SK-N-SH (cell line): Measurements from ENCODE around the gene C1QTNF4. TPM values are rescaled to one million over a fixed set of nuclear protein-coding genes. Genes with fewer than 3 reads are reported as not detected.

Experiments
- CTCF ChIA-PET: fragments of 300-600, 350-600 bp; formaldehyde crosslinking; extraction: SDS; loops from one replicate; lab custom pipeline; 2021; lab: Yijun Ruan, JAX
- POLR2A ChIA-PET: fragments of 350-600 bp; sonication (Branson Sonifier 250); formaldehyde crosslinking; extraction: SDS; loops from one replicate; lab custom pipeline; 2020; ENCODE audit warnings: antibody characterized with exemption, inconsistent platforms; lab: Yijun Ruan, JAX
- DNase-seq: peaks from one replicate; pipeline ENCODE4 v3.0.0; 2012
- H2AFZ ChIP-seq: fragments of 200-600 bp; sonication (generic); 2 replicates; pipeline ENCODE4 v1.8.1; 2016; ENCODE audit warnings: antibody characterized with exemption, mild to moderate bottlenecking, low read depth
- H3F3A ChIP-seq: fragments of 200-600 bp; sonication (generic); replicated peaks from 2 replicates; pipeline ENCODE3; 2016; ENCODE audit warnings: antibody characterized with exemption, mild to moderate bottlenecking; ENCODE audit not compliant: insufficient read depth
- H3K27ac ChIP-seq, 2 experiments: fragments of 200-500 bp in 1 of 2; fragments of 200-600 bp in 1 of 2; sonication (Bioruptor generic) in 1 of 2; sonication (generic), shearing (Covaris generic) in 1 of 2; 2 replicates each; pipeline versions ENCODE4 v1.5.1 to v1.6.1; 2014 to 2016; ENCODE audit warnings: low read depth in 2 of 2, inconsistent platforms in 1 of 2, low read length in 1 of 2, mild to moderate bottlenecking in 1 of 2, mixed read lengths in 1 of 2
- H3K27me3 ChIP-seq: fragments of 200-600 bp; sonication (generic), shearing (Covaris generic); 2 replicates; pipeline ENCODE4 v1.6.1; 2016; ENCODE audit warnings: mixed run types; ENCODE audit not compliant: insufficient read depth
- H3K36me3 ChIP-seq, 2 experiments: fragments of 200-500 bp in 1 of 2; fragments of 200-600 bp in 1 of 2; sonication (Bioruptor generic) in 1 of 2; sonication (generic) in 1 of 2; replicated peaks in 1 of 2; 2 replicates each; pipeline versions ENCODE3 to v1.5.1; 2014 to 2016; ENCODE audit warnings: low read length in 1 of 2, mild to moderate bottlenecking in 1 of 2; ENCODE audit not compliant: insufficient read depth in 2 of 2, control insufficient read depth in 1 of 2
- H3K4me1 ChIP-seq, 2 experiments: fragments of 200-500 bp in 1 of 2; fragments of 200-600 bp in 1 of 2; sonication (Bioruptor generic) in 1 of 2; sonication (generic), shearing (Covaris generic) in 1 of 2; 2 replicates each; pipeline versions ENCODE4 v1.5.1 to v1.6.1; 2014 to 2016; ENCODE audit warnings: low read depth in 1 of 2, low read length in 1 of 2, mixed run types in 1 of 2; ENCODE audit not compliant: insufficient read depth in 2 of 2, control insufficient read depth in 1 of 2
- H3K4me2 ChIP-seq: fragments of 200-600 bp; sonication (generic), shearing (Covaris generic); 2 replicates; pipeline ENCODE4 v1.6.1; 2017; ENCODE audit warnings: mixed run types
- H3K4me3 ChIP-seq, 2 experiments: fragments of 200-500 bp in 1 of 2; fragments of 200-600 bp in 1 of 2; sonication (Bioruptor generic) in 1 of 2; sonication (generic), shearing (Covaris generic) in 1 of 2; 2 replicates each; pipeline versions ENCODE4 v1.5.1 to v1.8.1; 2014 to 2016; ENCODE audit warnings: low read depth in 2 of 2, inconsistent platforms in 1 of 2, low read length in 1 of 2, mild to moderate bottlenecking in 1 of 2, mixed read lengths in 1 of 2, moderate library complexity in 1 of 2
- H3K79me2 ChIP-seq: fragments of 200-600 bp; sonication (generic); 2 replicates; pipeline ENCODE4 v1.8.1; 2017; ENCODE audit warnings: mild to moderate bottlenecking; ENCODE audit not compliant: insufficient read depth
- H3K9ac ChIP-seq: fragments of 200-600 bp; sonication (generic); 2 replicates; pipeline ENCODE4 v1.6.1; 2017; ENCODE audit warnings: mixed run types
- H3K9me2 ChIP-seq: fragments of 200-600 bp; sonication (generic); 2 replicates; pipeline ENCODE4 v1.6.1; 2017; ENCODE audit warnings: mixed run types
- H3K9me3 ChIP-seq: fragments of 200-600 bp; sonication (generic); 2 replicates; pipeline ENCODE4 v1.6.1; 2017; ENCODE audit warnings: mixed run types, mild to moderate bottlenecking, moderate library complexity
- H4K20me1 ChIP-seq: fragments of 200-600 bp; sonication (generic); 2 replicates; pipeline ENCODE4 v1.6.1; 2017; ENCODE audit warnings: mild to moderate bottlenecking, mixed run types; ENCODE audit not compliant: insufficient read depth
- FOSL2 ChIP-seq: IDR thresholded peaks from 2 replicates; pipeline ENCODE4 v1.4.0; 2012; ENCODE audit warnings: low read depth, mild to moderate bottlenecking, moderate library complexity, borderline replicate concordance
- FOXM1 ChIP-seq: IDR thresholded peaks from 2 replicates; pipeline ENCODE4 v1.4.0; 2012; ENCODE audit warnings: low read depth, mild to moderate bottlenecking
- GABPA ChIP-seq: IDR thresholded peaks from 2 replicates; pipeline ENCODE4 v1.4.0; 2012; ENCODE audit warnings: low read depth, mild to moderate bottlenecking
- MXI1 ChIP-seq: IDR thresholded peaks from 2 replicates; pipeline ENCODE4 v1.6.1; 2012; ENCODE audit warnings: mild to moderate bottlenecking, low read depth, low read length, improper control_type of control experiment
- NRF1 ChIP-seq: IDR thresholded peaks from 2 replicates; pipeline ENCODE4 v1.6.1; 2012; ENCODE audit warnings: low read depth, mild to moderate bottlenecking, low read length
- PBX3 ChIP-seq: IDR thresholded peaks from 2 replicates; pipeline ENCODE4; 2012
- REST ChIP-seq: IDR thresholded peaks from 2 replicates; pipeline ENCODE4 v1.6.1; 2012; ENCODE audit warnings: mild to moderate bottlenecking, low read depth, low read length, moderate library complexity
- SMC3 ChIP-seq: IDR thresholded peaks from 2 replicates; pipeline ENCODE4 v1.6.1; 2012; ENCODE audit warnings: low read depth, low read length, improper control_type of control experiment
- YY1 ChIP-seq: IDR thresholded peaks from 2 replicates; pipeline ENCODE4 v1.4.0; 2012; ENCODE audit warnings: low read depth, mild to moderate bottlenecking
- WGBS: methylation state at CpG from one replicate; pipeline ENCODE4 v1.1.6; 2017; ENCODE audit warnings: low lambda C conversion rate; 5-methylcytosine and 5-hydroxymethylcytosine counted together
- polyA plus RNA-seq, 3 experiments: library from polyadenylated mRNA; depleted of rRNA; stranded (reverse); fragments of >200 nt; gene quantifications; 2 replicates each; pipeline ENCODE4 v1.2.3, GENCODE V29; 2012
- TF ChIP-seq, protein P1 (sequence below): IDR thresholded peaks from 2 replicates; pipeline ENCODE4 v1.4.0; 2012; ENCODE audit warnings: low read depth, borderline replicate concordance
- TF ChIP-seq, protein P2 (sequence below): fragments of 150-350 bp; IDR thresholded peaks from 2 replicates; pipeline ENCODE4 v1.6.1; 2017; ENCODE audit warnings: antibody characterized with exemption, low read length, low read depth, borderline replicate concordance

C1QTNF4 gene
- polyA plus RNA-seq, 1 of the 3 experiments (the other 2 are of a cell fraction), result 0.08 TPM

GRCh38 chr11:47572715-47573255 is 21.4 kb downstream of the C1QTNF4 start:
- no peak overlapping the region for H2AFZ ChIP-seq
- CTCF ChIA-PET, result interaction anchor here (1.3 to 1.8 kb wide), 2 partner anchors 19 to 280 kb away, joined by 3 to 4 read pairs; no protein-coding TSS in a partner anchor
- H3K4me2 ChIP-seq, result no peak overlapping the region
- WGBS, result 60% methylated on average over 6 of the region's 8 CpGs
- H3K4me3 ChIP-seq, result no peak overlapping the region
- no peak for TF ChIP-seq NRF1
- TF ChIP-seq FOSL2, result no peak
- no peak for TF ChIP-seq SMC3
- TF ChIP-seq REST, result no peak
- no peak for TF ChIP-seq GABPA
- TF ChIP-seq, protein P1, sequence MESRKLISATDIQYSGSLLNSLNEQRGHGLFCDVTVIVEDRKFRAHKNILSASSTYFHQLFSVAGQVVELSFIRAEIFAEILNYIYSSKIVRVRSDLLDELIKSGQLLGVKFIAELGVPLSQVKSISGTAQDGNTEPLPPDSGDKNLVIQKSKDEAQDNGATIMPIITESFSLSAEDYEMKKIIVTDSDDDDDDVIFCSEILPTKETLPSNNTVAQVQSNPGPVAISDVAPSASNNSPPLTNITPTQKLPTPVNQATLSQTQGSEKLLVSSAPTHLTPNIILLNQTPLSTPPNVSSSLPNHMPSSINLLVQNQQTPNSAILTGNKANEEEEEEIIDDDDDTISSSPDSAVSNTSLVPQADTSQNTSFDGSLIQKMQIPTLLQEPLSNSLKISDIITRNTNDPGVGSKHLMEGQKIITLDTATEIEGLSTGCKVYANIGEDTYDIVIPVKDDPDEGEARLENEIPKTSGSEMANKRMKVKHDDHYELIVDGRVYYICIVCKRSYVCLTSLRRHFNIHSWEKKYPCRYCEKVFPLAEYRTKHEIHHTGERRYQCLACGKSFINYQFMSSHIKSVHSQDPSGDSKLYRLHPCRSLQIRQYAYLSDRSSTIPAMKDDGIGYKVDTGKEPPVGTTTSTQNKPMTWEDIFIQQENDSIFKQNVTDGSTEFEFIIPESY, result no peak
- TF ChIP-seq, protein P2, sequence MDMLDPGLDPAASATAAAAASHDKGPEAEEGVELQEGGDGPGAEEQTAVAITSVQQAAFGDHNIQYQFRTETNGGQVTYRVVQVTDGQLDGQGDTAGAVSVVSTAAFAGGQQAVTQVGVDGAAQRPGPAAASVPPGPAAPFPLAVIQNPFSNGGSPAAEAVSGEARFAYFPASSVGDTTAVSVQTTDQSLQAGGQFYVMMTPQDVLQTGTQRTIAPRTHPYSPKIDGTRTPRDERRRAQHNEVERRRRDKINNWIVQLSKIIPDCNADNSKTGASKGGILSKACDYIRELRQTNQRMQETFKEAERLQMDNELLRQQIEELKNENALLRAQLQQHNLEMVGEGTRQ, result no peak
- POLR2A ChIA-PET, result no interaction called here
- peaks cover 12 to 18% of the 10 kb centered on the region in 2 experiments; a peak in 3 of 4 replicates for H3K4me1 ChIP-seq
- DNase-seq, result peak; percentile 30
- H4K20me1 ChIP-seq, result peaks cover 4% of the 10 kb centered on the region; the same call in 1 of the 2 replicates
- H3K9me3 ChIP-seq, result no peaks in the 10 kb centered on the region
- peaks cover 80% of the 10 kb centered on the region for H3K79me2 ChIP-seq
- H3K36me3 ChIP-seq, result peaks cover 41 to 51% of the 10 kb centered on the region in 2 experiments
- H3F3A ChIP-seq, result peaks cover 2% of the 10 kb centered on the region
- no peak overlapping the region; a peak in 1 of 4 replicates for H3K27ac ChIP-seq
- H3K9me2 ChIP-seq, result no peaks in the 10 kb centered on the region
- no peak overlapping the region for H3K9ac ChIP-seq
- no peaks in the 10 kb centered on the region for H3K27me3 ChIP-seq

- peaks cover 4% of the 10 kb centered on the region; the same call in 1 of the 2 replicates for H4K20me1 ChIP-seq
- ChIA-PET POLR2A (no interaction called here), CTCF (interaction anchor here (1.3 kb wide), 1 partner anchor 18 kb away, joined by 3 read pairs; no protein-coding TSS in a partner anchor)
- peaks cover 36 to 45% of the 10 kb centered on the region in 2 experiments for H3K36me3 ChIP-seq
- no peaks in the 10 kb centered on the region for H3F3A ChIP-seq
- H3K4me2 ChIP-seq, result no peak overlapping the region
- no peak overlapping the region for H3K4me3 ChIP-seq
- no peak overlapping the region for H2AFZ ChIP-seq
- no peak for TF ChIP-seq PBX3
- TF ChIP-seq, protein P1, result no peak
- TF ChIP-seq YY1, result no peak
- TF ChIP-seq REST, result no peak
- TF ChIP-seq FOXM1, result no peak
- TF ChIP-seq MXI1, result no peak
- H3K9me3 ChIP-seq, result no peaks in the 10 kb centered on the region
- H3K27ac ChIP-seq, result no peak overlapping the region
- no peaks in the 10 kb centered on the region for H3K9me2 ChIP-seq
- no peak overlapping the region for H3K9ac ChIP-seq
- 80% methylated on average over 1 of the region's 1 CpG for WGBS
- H3K27me3 ChIP-seq, result no peaks in the 10 kb centered on the region
- peaks cover 4 to 10% of the 10 kb centered on the region in 2 experiments; a peak in 2 of 4 replicates for H3K4me1 ChIP-seq
- DNase-seq, result no peak
- H3K79me2 ChIP-seq, result peaks cover 80% of the 10 kb centered on the region
Observed at GRCh38 chr11:47571895-47572294, 22.3 kb downstream of the C1QTNF4 start.
